Ovary (tissue), 3 donors: ENCODE results near the gene SLC7A1.

Experiments used
- EP300 ChIP-seq: sonication (generic); formaldehyde crosslinking; IDR thresholded peaks from one replicate; pipeline ENCODE4 v1.6.1; 2017; ENCODE audit warnings: antibody characterized with exemption
- POLR2A ChIP-seq: fragments of 450-650 bp; IDR thresholded peaks from one replicate; pipeline ENCODE4 v1.6.1; 2017; ENCODE audit warnings: antibody characterized with exemption, mild to moderate bottlenecking, moderate library complexity
- TF ChIP-seq, protein P1 (sequence below), 3 donors: fragments of 450-650 bp in 2 of 3; fragments of 200-600 bp in 1 of 3; IDR thresholded peaks; one replicate each; pipeline versions ENCODE4 v1.5.1 to v1.8.0; 2016 to 2022; ENCODE audit warnings: antibody characterized with exemption in 3 of 3, mild to moderate bottlenecking in 1 of 3
- donor health status: DM: no; HTN: no; CAD: no.

DNA sequence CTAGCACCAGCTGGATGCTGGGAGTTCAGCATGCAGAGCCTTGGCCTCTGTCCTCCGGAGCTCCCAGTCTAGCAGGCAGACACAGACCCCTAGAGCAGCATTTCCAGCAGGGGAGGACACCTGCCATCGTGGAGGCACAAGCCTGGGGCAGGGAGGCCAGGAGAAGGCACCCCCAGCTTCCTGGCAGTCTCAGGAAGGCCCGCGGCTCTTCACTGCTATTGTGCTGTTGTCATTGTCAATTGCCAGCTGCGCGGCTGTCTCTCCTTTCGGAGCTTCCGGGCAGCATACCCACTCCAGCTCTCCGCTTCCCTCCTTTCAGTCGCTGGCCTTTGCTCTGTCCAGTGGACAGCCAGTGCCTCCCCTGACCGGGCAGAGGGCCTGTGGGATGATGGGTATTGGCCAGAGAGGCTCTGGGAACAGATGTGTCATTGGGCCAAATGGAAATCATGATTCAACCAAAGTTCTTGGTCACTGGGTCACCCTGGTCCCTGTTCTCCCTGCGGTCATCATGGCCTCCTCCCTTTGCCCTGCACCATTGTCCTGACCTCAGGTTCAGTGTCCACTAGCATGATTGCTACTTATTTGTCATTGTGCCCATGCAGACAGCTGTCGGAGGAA lies 93.0 kb downstream of the SLC7A1 start:
- TF ChIP-seq, protein P1, sequence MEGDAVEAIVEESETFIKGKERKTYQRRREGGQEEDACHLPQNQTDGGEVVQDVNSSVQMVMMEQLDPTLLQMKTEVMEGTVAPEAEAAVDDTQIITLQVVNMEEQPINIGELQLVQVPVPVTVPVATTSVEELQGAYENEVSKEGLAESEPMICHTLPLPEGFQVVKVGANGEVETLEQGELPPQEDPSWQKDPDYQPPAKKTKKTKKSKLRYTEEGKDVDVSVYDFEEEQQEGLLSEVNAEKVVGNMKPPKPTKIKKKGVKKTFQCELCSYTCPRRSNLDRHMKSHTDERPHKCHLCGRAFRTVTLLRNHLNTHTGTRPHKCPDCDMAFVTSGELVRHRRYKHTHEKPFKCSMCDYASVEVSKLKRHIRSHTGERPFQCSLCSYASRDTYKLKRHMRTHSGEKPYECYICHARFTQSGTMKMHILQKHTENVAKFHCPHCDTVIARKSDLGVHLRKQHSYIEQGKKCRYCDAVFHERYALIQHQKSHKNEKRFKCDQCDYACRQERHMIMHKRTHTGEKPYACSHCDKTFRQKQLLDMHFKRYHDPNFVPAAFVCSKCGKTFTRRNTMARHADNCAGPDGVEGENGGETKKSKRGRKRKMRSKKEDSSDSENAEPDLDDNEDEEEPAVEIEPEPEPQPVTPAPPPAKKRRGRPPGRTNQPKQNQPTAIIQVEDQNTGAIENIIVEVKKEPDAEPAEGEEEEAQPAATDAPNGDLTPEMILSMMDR (IDR thresholded peaks at IDR 0.05), result no peak
- TF ChIP-seq EP300 (no peak), POLR2A (no peak)
